Chondrocyte (in vitro differentiated cells): ENCODE measurements around the gene ACSS1. TPM values are rescaled to one million over a fixed set of nuclear protein-coding genes. Genes with fewer than 3 reads are reported as not detected.

Source experiments
- DNase-seq: peaks from one replicate; pipeline ENCODE4 v3.0.0; 2021; ENCODE audit warnings: mixed read lengths, low spot score
- H3K27ac Mint-ChIP-seq: one replicate; pipeline ENCODE4 v1.8.0; 2021; ENCODE audit warnings: mild to moderate bottlenecking, moderate library complexity, mixed read lengths; ENCODE audit not compliant: unreplicated experiment
- H3K27me3 Mint-ChIP-seq: 2 replicates; pipeline ENCODE4 v1.8.0; 2021; ENCODE audit warnings: low read depth, mixed read lengths
- H3K36me3 Mint-ChIP-seq: 2 replicates; pipeline ENCODE4 v1.8.0; 2021; ENCODE audit warnings: low read depth, mixed read lengths
- H3K4me1 Mint-ChIP-seq: 2 replicates; pipeline ENCODE4 v1.8.0; 2021; ENCODE audit warnings: low read depth, mild to moderate bottlenecking, mixed read lengths
- H3K4me3 Mint-ChIP-seq: one replicate; pipeline ENCODE4 v1.8.0; 2021; ENCODE audit warnings: mild to moderate bottlenecking, moderate library complexity, mixed read lengths; ENCODE audit not compliant: unreplicated experiment
- H3K9me3 Mint-ChIP-seq: 2 replicates; pipeline ENCODE4 v1.8.0; 2021; ENCODE audit warnings: low read depth, mixed read lengths
- CTCF ChIP-seq: fragments of 200-600 bp; sonication (generic); IDR thresholded peaks from 2 replicates; pipeline ENCODE4 v1.5.0; 2021; ENCODE audit warnings: antibody characterized with exemption, mild to moderate bottlenecking, moderate library complexity
- total RNA-seq: library from RNA; stranded (reverse); gene quantifications from 3 replicates; pipeline ENCODE4 v1.2.1, GENCODE V29; 2021

Gene ACSS1
- total RNA-seq, 1 donor from 2014 or later: 5.5 TPM

- Mint-ChIP-seq H3K4me1 (peaks cover under 1% of the 10 kb centered on the region), H3K36me3 (peaks cover 1% of the 10 kb centered on the region), H3K4me3 (no peak overlapping the region), H3K27me3 (peaks cover 61% of the 10 kb centered on the region), H3K9me3 (peaks cover 3% of the 10 kb centered on the region), H3K27ac (no peak overlapping the region)
- no peak for DNase-seq
- TF ChIP-seq CTCF: no peak
Observed at GRCh38 chr20:25070821-25071473, 13.0 kb upstream of the ACSS1 start.

DNA sequence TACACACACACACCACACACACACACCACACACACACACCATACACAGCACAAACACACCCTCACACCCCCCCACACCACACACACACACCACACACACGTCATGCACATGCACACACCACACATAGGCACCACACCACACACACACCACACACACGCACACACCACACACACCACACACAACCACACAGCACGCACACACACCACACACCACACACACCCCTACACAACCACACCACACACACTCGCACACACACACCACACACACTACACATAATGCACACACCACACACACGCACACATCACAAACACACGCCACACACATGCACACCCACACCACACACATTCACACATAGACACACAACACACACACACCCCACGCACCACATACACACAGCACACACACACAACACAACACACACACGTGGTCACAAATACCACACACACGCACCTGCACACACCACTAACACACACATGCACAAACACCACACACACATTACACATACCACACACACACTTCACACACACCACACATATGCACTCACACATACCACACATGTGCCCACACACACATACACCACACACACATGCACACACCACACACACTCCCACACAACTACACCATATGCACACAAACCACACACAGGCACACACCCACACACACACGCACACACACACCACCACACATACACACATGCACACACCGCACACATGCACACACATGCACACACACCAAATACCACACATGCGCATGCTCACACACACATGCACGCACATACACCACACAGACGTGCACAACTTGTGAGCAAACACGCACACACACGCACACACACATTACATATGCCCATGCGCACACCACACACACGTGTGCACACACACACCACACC lies 9.4 kb upstream of the ACSS1 start:
- peaks cover 3% of the 10 kb centered on the region for H3K9me3 Mint-ChIP-seq
- peaks cover 67% of the 10 kb centered on the region for H3K27me3 Mint-ChIP-seq
- no peak overlapping the region for H3K27ac Mint-ChIP-seq
- DNase-seq: no peak
- no peak for TF ChIP-seq CTCF
- no peaks in the 10 kb centered on the region for H3K36me3 Mint-ChIP-seq
- no peak overlapping the region for H3K4me3 Mint-ChIP-seq
- H3K4me1 Mint-ChIP-seq: peaks cover 3% of the 10 kb centered on the region

DNA sequence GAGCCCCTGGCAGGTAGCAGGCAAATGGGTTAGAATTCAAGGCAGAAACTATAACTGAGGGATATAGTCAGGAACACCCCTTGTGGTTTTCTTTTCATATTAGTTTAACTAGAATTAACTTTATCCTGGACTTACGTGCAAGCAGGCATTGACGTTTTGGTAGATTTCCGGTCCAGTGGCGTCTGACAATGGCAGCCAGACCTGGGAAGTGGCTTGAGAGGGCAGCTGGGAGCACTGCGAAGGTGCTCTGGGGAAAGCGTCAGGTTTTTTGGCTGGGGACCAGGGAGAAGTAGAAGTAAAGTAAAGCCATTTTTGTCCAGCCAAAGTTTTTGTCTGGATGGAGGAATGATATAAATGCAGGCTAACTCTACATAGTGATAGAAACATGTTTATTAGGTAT lies 8.4 kb upstream of the ACSS1 start:
- Mint-ChIP-seq H3K4me3 (no peak overlapping the region), H3K4me1 (peaks cover 3% of the 10 kb centered on the region), H3K27ac (no peak overlapping the region), H3K36me3 (no peaks in the 10 kb centered on the region), H3K9me3 (peaks cover 3% of the 10 kb centered on the region), H3K27me3 (peaks cover 67% of the 10 kb centered on the region)
- no peak for DNase-seq
- no peak for TF ChIP-seq CTCF

DNA sequence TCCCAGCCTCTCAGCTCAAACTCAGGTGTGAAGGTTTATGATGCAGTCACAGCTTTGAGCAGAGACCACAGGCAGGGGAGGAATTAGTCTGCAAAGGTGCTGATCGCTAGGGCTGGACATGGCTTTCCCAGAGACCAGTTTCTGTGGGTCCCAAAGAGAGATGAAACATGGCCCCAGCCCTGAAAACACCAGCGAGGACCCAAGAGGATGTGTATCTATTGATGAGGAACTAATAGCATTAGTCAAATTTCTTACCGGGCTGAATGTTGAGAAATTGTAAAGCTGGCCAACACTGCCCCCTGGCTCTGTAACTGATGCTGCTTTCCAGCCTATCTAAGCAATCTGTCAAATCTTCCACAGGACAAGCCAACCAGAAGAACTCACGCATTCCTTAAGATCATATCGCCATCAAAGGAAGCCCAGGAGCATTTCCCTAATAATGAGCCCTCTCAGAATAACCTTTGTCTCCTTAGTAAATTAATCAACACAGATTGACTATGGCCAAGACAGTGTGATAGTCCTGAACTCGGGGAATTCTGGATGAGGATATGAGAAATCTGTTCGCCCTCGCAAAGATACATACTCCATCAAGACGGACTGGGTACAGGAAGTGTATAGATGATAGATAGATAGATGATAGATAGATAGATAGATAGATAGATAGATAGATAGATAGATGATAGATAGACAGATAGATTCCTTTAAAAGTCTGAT lies 7.8 kb upstream of the ACSS1 start:
- H3K27ac Mint-ChIP-seq: no peak overlapping the region
- H3K36me3 Mint-ChIP-seq: no peaks in the 10 kb centered on the region
- peaks cover 67% of the 10 kb centered on the region for H3K27me3 Mint-ChIP-seq
- peak; percentile 88 for TF ChIP-seq CTCF
- H3K9me3 Mint-ChIP-seq: peaks cover 3% of the 10 kb centered on the region
- no peak for DNase-seq
- H3K4me3 Mint-ChIP-seq: no peak overlapping the region
- peaks cover 3% of the 10 kb centered on the region for H3K4me1 Mint-ChIP-seq

DNA sequence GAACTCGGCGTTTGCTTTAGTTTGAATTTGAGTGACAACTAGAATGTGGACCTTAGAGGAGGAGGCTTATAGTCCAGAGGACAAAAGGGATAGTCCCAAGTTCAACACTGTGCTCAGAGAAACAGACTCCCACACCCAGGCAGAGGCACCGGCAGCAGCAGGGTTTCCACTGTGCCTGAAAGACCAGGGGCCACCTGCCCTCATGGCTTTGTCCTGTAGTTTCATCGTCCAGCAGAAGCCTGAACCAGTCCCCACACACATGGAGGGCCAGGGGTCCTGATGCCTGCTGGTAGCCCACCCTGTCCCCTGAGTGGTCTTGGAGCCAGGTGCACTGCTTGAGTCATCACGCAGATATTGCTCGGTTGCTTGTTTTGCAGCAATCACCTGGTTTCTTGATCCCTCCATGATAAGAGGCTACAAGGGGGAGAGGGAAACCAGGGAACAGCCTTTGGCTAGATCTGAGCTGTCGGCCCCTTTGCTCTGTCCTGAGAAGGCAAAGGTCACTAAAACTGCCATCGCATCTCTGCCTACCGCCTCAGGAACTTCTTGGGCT lies 7.2 kb upstream of the ACSS1 start:
- H3K4me1 Mint-ChIP-seq: peaks cover 3% of the 10 kb centered on the region
- no peak overlapping the region for H3K4me3 Mint-ChIP-seq
- TF ChIP-seq CTCF: no peak
- H3K9me3 Mint-ChIP-seq: peaks cover 3% of the 10 kb centered on the region
- peaks cover 68% of the 10 kb centered on the region for H3K27me3 Mint-ChIP-seq
- no peaks in the 10 kb centered on the region for H3K36me3 Mint-ChIP-seq
- DNase-seq: no peak
- H3K27ac Mint-ChIP-seq: no peak overlapping the region
